HCT116 (cell line): Measurements from ENCODE around the gene ZNRF3.

Experiments used
- CEBPB ChIP-seq: IDR thresholded peaks from 2 replicates; pipeline ENCODE4 v1.6.1; 2012; ENCODE audit warnings: low read depth
- CTCF ChIP-seq, 3 experiments: fragments of 200-600 bp in 1 of 3; sonication (generic) in 1 of 3; IDR thresholded peaks in 2 of 3; conservative IDR thresholded peaks in 1 of 3; 2 replicates each; pipeline ENCODE4 v1.5.1; 2012 to 2017; ENCODE audit warnings: low read depth in 2 of 3, low read length in 2 of 3, antibody characterized with exemption in 1 of 3, borderline replicate concordance in 1 of 3, control low read depth in 1 of 3, mild to moderate bottlenecking in 1 of 3, mixed read lengths in 1 of 3, mixed run types in 1 of 3, moderate library complexity in 1 of 3; ENCODE audit not compliant: insufficient read depth in 1 of 3
- EGR1 ChIP-seq: IDR thresholded peaks from 2 replicates; pipeline ENCODE4 v1.6.1; 2012; ENCODE audit warnings: low read depth
- ELF1 ChIP-seq: IDR thresholded peaks from 2 replicates; pipeline ENCODE4 v1.6.1; 2012; ENCODE audit warnings: low read depth, borderline replicate concordance
- EZH2 ChIP-seq: fragments of 200-600 bp; sonication (generic); IDR thresholded peaks from 2 replicates; pipeline ENCODE4 v1.6.1; 2017; ENCODE audit warnings: antibody characterized with exemption, mixed run types
- EZH2phosphoT487 ChIP-seq: fragments of 200-600 bp; IDR thresholded peaks from 2 replicates; pipeline ENCODE4 v1.6.1; 2018; ENCODE audit warnings: antibody characterized with exemption, borderline replicate concordance
- FOSL1 ChIP-seq: IDR thresholded peaks from 2 replicates; pipeline ENCODE4 v1.6.1; 2012; ENCODE audit warnings: low read depth
- MAX ChIP-seq: IDR thresholded peaks from 2 replicates; pipeline ENCODE4 v1.6.1; 2012
- POLR2A ChIP-seq: IDR thresholded peaks from 2 replicates; pipeline ENCODE4 v1.7.0; 2011; ENCODE audit warnings: borderline replicate concordance; ENCODE audit not compliant: insufficient read depth, insufficient read length; ENCODE audit errors: extremely low read depth
- POLR2AphosphoS5 ChIP-seq: IDR thresholded peaks from 2 replicates; pipeline ENCODE4 v1.6.1; 2011; ENCODE audit warnings: mild to moderate bottlenecking, low read depth, low read length, moderate library complexity
- RAD21 ChIP-seq: IDR thresholded peaks from 2 replicates; pipeline ENCODE4 v1.6.1; 2012; ENCODE audit warnings: low read depth, mild to moderate bottlenecking
- ZNF274 ChIP-seq: fragments of 200-500 bp; sonication (Bioruptor generic); IDR thresholded peaks from 2 replicates; pipeline ENCODE4 v1.6.1; 2014; ENCODE audit warnings: mild to moderate bottlenecking, low read depth, low read length, inconsistent platforms

GRCh38 chr22:29080106-29080975 is 197.0 kb downstream of the ZNRF3 start:
- TF ChIP-seq CTCF (IDR thresholded peaks at IDR 0.05 in 2 of 3, conservative IDR thresholded peaks at IDR 0.05 in 1 of 3; ENCODE audit: borderline replicate concordance in 1 of 3, insufficient read depth in 1 of 3, low read depth in 2 of 3, low read length in 2 of 3) (no peak), MAX (no peak), EZH2 (no peak), FOSL1 (no peak), EZH2phosphoT487 (no peak), CEBPB (no peak), POLR2AphosphoS5 (no peak), RAD21 (no peak), ZNF274 (no peak), ELF1 (no peak), POLR2A (no peak), EGR1 (no peak)
